ENCODE results near the gene ZNF200. TPM values are rescaled to one million over a fixed set of nuclear protein-coding genes. Genes with fewer than 3 reads are reported as not detected.
A peak's percentile ranks its signal among the peaks of the same experiment; 100 is the strongest.

Gene ZNF200
- total and polyA plus RNA-seq, 2 of the 13 experiments (the other 11 are each of a cell fraction or from before 2014, with no cell fraction given), result 3.5 to 16.5 TPM

- Histone ChIP-seq H3K9me3 (ENCODE audit: low read length) (no peaks in the 10 kb centered on the region), H3K36me3 (replicated peaks in 1 of 2; ENCODE audit: control insufficient read depth in 1 of 2, insufficient read depth in 2 of 2, low read length in 2 of 2) (no peaks in the 10 kb centered on the region), H3K27me3 (ENCODE audit: control insufficient read depth in 1 of 2, insufficient read depth in 2 of 2, low read length in 2 of 2) (peaks cover 3 to 50% of the 10 kb centered on the region in 2 experiments), H3K27ac (ENCODE audit: extremely low read length, insufficient read depth, low read length) (no peak overlapping the region), H3K4me3 (replicated peaks in 1 of 3; ENCODE audit: insufficient read depth in 1 of 3, low read depth in 2 of 3, low read length in 3 of 3) (no peak overlapping the region), H3K79me2 (ENCODE audit: insufficient read depth, low read length) (no peaks in the 10 kb centered on the region), H2AFZ (ENCODE audit: low read length) (no peak overlapping the region), H3K4me2 (ENCODE audit: low read depth, low read length) (no peak overlapping the region), H4K20me1 (ENCODE audit: insufficient read depth, low read length) (no peaks in the 10 kb centered on the region), H3K4me1 (ENCODE audit: insufficient read depth, low read length) (peaks cover 45% of the 10 kb centered on the region), H3K9ac (ENCODE audit: insufficient read depth, low read depth, low read length) (no peak overlapping the region)
- ChIA-PET POLR2A (no interaction called here), CTCF (ENCODE audit: low intra/inter-chr PET ratio, low total read pairs) (no interaction called here)
- BruUV-seq (replicated peaks), result no TSS peak
- TF ChIP-seq FOSL2 (CRISPR knock-in tag; IDR thresholded peaks at IDR 0.05) (peak; percentile 70), MTA3 (CRISPR knock-in tag; IDR thresholded peaks at IDR 0.05) (no peak), PPARG (CRISPR knock-in tag; conservative IDR thresholded peaks at IDR 0.05) (0 out of 2 replicates have a peak, but pooled peaks have one; percentile 24)
- TF ChIP-seq, protein P1, sequence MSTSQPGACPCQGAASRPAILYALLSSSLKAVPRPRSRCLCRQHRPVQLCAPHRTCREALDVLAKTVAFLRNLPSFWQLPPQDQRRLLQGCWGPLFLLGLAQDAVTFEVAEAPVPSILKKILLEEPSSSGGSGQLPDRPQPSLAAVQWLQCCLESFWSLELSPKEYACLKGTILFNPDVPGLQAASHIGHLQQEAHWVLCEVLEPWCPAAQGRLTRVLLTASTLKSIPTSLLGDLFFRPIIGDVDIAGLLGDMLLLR (CRISPR knock-in tag; IDR thresholded peaks at IDR 0.05), result no peak
- TF ChIP-seq, protein P2, sequence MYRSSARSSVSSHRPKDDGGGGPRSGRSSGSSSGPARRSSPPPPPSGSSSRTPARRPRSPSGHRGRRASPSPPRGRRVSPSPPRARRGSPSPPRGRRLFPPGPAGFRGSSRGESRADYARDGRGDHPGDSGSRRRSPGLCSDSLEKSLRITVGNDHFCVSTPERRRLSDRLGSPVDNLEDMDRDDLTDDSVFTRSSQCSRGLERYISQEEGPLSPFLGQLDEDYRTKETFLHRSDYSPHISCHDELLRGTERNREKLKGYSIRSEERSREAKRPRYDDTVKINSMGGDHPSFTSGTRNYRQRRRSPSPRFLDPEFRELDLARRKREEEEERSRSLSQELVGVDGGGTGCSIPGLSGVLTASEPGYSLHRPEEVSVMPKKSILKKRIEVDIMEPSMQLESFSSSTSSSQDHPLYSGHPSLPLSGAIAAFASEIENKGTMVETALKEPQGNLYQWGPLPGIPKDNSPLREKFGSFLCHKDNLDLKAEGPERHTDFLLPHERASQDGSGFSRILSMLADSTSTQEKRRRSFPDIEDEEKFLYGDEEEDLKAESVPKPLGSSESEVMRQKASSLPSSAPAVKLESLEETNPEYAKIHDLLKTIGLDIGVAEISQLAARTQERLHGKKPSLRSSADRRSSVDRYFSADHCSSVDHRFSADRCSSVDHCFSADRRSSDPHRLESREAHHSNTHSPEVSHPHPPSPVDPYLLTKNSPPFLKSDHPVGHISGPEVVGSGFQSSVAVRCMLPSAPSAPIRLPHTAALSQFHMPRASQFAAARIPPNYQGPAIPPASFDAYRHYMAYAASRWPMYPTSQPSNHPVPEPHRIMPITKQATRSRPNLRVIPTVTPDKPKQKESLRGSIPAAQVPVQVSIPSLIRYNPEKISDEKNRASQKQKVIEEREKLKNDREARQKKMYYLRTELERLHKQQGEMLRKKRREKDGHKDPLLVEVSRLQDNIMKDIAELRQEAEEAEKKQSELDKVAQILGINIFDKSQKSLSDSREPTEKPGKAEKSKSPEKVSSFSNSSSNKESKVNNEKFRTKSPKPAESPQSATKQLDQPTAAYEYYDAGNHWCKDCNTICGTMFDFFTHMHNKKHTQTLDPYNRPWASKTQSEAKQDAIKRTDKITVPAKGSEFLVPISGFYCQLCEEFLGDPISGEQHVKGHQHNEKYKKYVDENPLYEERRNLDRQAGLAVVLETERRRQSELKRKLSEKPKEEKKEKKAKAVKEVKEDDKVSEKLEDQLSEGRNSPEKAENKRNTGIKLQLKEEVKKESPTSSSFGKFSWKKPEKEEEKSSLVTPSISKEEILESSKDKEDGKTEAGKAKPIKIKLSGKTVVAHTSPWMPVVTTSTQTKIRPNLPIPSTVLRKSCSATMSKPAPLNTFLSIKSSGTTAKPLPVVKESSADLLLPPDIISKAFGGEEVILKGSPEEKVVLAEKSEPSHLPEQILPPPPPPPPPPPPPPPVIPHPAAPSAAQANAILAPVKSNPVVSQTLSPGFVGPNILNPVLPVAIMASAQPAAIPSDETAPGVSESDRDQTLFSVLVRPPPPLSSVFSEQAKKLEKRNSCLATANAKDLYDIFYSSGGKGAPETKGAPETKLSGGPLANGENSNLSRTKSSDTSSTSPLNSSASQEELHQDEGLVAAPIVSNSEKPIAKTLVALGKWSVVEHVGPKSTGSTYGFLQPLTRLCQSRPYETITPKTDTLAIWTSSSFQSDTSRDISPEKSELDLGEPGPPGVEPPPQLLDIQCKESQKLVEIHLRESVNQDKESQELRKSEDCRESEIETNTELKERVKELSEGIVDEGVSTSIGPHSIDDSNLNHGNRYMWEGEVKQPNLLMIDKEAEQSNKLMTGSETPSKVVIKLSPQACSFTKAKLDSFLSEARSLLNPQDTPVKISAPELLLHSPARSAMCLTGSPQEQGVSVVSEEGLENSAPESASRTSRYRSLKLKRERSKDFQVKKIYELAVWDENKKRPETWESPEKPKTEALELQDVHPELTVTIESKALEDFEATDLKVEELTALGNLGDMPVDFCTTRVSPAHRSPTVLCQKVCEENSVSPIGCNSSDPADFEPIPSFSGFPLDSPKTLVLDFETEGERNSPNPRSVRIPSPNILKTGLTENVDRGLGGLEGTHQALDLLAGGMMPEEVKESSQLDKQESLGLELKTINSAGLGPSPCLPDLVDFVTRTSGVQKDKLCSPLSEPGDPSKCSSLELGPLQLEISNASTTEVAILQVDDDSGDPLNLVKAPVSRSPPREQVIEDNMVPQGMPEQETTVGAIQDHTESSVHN (CRISPR knock-in tag; IDR thresholded peaks at IDR 0.05), result no peak
- in situ Hi-C loops (cut with HindIII; ENCODE audit: extremely low pct_ligation_motif_present, low pct_unique_long_range_greater_than_20kb), result no loop called here
- DNase-seq (ENCODE audit: low spot score), result no peak
- intact Hi-C loops (cut with micrococcal nuclease; ENCODE audit: unreplicated experiment), result no loop called here
- WGBS (ENCODE audit: low lambda C conversion rate), result 36% methylated on average over 6 of the region's 6 CpGs
- no peak for ATAC-seq
- no peak for FAIRE-seq
These were observed 8.9 kb upstream of the ZNF200 start for GRCh38 chr16:3243882-3244281.

Measured in HepG2 (cell line).